ES-I3 (cell line): ENCODE results near the gene MRPS33.
"Not testable (repeated sequence)": the region's sequence is repeated elsewhere in the genome, so short reads cannot be mapped to it uniquely, and the experiment has no call there.

Source experiments
- H3K36me3 ChIP-seq: 2 replicates; pipeline ENCODE4 v1.6.1; 2013; ENCODE audit warnings: mild to moderate bottlenecking, low read length, control low read depth, moderate library complexity; ENCODE audit not compliant: insufficient read depth
- H3K4me1 ChIP-seq: 2 replicates; pipeline ENCODE4 v1.6.1; 2013; ENCODE audit warnings: mild to moderate bottlenecking, control low read depth, low read length; ENCODE audit not compliant: insufficient read depth
- H3K9ac ChIP-seq: 2 replicates; pipeline ENCODE4 v1.6.1; 2013; ENCODE audit warnings: low read depth, mild to moderate bottlenecking, low read length, moderate library complexity
- H3K9me3 ChIP-seq: 2 replicates; pipeline ENCODE4 v1.6.1; 2013; ENCODE audit warnings: mild to moderate bottlenecking, low read length, moderate library complexity; ENCODE audit not compliant: control insufficient read depth, insufficient read depth

The MRPS33 gene

DNA sequence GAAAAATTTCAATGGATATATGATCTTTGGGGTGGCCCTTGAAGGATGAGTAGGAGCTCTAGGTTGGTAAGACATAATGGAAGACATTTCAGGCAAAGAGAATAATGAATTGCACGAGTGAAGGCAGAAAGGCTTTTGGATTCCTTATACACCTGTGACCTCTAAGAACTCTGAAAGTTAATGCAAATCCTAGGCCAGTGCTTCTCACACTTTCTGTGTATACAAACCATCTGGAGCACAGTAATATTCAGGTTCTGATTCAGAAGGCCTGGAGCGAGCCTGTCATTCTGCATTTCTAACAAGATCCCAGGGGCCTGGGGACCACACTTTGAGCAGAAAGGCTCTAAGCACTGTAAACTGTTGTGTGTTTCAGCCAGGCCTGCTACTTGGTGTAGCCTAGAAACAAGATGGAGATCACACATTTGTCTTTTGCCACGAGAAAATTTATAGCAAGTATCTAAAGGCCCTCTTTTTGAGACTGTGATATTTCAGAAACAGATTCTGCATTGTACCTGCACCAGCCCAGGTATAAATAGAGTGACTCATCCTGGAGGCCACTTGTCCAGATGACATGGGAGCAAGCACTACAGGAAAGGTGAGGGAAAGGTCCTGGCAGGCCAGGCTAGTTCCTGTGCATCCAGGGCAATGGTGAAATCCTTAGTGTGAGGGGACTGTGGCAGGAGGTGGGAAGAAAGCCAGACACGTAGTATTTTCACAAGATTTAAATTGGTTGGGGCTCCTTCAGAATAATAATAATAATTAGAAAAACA lies 24.4 kb downstream of the MRPS33 start:
- Histone ChIP-seq H3K9ac (no peak overlapping the region), H3K36me3 (no peaks in the 10 kb centered on the region), H3K9me3 (no peaks in the 10 kb centered on the region), H3K4me1 (no peaks in the 10 kb centered on the region)

DNA sequence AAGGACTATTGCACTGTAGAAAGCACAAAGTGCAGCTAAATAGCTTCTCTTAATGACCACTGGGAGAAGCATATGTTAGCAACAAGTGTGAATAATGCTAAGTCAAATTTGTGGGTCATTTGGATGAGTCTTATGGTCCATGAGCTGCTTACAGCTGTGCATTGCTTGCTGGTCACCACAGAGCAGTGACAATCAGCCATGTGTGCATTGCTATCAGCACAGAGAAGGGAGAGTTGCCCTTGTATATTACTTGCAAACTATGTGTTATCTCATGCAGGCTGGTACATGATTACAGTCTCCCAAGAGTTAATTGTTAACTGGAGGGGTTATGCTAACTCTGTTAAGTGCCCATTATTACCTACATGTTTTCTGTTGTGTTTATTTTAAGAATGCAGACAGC lies 25.7 kb downstream of the MRPS33 start:
- no peaks in the 10 kb centered on the region; the same call in 1 of the 2 replicates for H3K9me3 ChIP-seq
- H3K36me3 ChIP-seq: no peaks in the 10 kb centered on the region
- no peaks in the 10 kb centered on the region for H3K4me1 ChIP-seq
- H3K9ac ChIP-seq: no peak overlapping the region

DNA sequence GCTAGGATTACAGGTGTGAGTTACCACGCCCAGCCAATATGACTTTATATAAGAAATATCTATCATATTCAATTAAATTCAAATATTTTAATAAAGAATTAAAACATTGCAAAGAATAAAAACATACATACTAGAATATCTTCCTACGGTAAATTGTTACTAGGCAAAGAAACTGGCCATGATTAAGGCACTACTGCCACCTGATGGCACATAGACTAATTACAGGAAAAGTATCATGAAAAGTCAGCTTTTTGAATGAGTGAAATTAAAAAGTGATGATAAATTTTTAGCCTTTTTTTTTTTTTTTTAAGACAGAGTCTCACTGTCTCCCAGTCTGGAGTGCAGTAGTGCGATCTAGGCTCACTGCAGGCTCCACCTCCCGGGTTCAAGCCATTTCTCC lies 30.9 kb downstream of the MRPS33 start:
- Histone ChIP-seq H3K9ac (no peak overlapping the region), H3K9me3 (no peaks in the 10 kb centered on the region; the same call in 1 of the 2 replicates), H3K4me1 (no peaks in the 10 kb centered on the region), H3K36me3 (no peaks in the 10 kb centered on the region)

DNA sequence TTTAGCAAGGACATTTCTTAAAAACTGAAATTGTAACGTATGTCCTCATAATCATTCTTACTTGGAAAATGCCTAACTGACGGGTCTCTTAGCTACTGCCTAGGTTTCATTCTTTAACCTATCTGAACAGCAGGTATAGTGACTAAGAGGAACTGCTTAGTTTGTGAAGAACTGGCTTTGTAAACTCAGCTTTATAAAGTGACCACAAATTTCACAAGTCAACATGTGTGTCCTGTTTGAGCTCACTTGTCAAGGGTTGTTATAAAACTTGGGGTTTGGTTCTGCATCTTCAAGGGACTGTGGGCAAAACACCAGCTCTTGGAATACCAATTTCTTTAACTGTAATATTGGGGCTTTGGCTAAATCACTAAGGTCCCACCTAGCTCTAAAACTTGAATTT lies 32.2 kb downstream of the MRPS33 start:
- Histone ChIP-seq H3K4me1 (no peaks in the 10 kb centered on the region), H3K9ac (no peak overlapping the region), H3K36me3 (no peaks in the 10 kb centered on the region), H3K9me3 (no peaks in the 10 kb centered on the region; the same call in 1 of the 2 replicates)

DNA sequence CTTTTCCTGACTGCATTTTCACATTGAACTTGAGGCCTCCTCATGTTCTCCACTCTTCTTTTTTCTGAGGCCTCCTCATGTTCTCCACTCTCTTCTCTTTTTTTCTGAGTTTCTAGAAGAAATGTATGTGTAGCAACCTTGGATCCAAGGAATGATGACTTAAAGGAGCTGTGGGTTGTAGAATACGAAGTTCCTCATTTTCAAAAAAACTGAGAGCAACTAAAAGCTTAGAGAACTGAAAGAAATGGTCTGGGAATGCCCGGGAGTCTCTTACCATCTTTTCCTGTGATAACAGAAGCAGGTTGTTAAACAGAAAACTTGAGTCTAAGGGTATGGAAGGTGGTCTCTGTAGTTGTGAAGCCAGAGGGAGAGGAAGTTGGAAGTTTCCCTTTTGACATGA lies 32.8 kb downstream of the MRPS33 start:
- Histone ChIP-seq H3K9me3 (no peaks in the 10 kb centered on the region; the same call in 1 of the 2 replicates), H3K9ac (no peak overlapping the region), H3K4me1 (no peaks in the 10 kb centered on the region), H3K36me3 (no peaks in the 10 kb centered on the region)

DNA sequence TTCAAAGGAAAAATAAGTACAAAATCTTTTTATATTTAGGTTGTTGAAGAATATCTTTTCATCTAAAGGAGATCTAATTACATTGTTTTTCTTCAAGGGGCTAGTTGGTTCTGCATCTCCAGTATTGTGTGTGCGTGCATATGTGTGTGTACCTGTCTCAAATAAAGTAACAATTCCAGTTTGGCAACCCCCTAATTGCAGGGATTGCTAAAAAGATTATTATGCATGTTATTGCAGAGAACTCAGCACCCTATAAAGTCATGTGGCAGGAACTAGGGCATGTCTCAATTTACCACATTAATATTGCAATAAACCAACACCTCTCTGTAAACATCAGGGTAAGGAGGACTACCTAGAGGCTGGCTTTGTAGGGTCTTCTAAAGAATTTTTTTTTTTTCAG lies 37.0 kb downstream of the MRPS33 start:
- Histone ChIP-seq H3K4me1 (no peaks in the 10 kb centered on the region), H3K9ac (no peak overlapping the region), H3K9me3 (no peaks in the 10 kb centered on the region), H3K36me3 (no peaks in the 10 kb centered on the region)

DNA sequence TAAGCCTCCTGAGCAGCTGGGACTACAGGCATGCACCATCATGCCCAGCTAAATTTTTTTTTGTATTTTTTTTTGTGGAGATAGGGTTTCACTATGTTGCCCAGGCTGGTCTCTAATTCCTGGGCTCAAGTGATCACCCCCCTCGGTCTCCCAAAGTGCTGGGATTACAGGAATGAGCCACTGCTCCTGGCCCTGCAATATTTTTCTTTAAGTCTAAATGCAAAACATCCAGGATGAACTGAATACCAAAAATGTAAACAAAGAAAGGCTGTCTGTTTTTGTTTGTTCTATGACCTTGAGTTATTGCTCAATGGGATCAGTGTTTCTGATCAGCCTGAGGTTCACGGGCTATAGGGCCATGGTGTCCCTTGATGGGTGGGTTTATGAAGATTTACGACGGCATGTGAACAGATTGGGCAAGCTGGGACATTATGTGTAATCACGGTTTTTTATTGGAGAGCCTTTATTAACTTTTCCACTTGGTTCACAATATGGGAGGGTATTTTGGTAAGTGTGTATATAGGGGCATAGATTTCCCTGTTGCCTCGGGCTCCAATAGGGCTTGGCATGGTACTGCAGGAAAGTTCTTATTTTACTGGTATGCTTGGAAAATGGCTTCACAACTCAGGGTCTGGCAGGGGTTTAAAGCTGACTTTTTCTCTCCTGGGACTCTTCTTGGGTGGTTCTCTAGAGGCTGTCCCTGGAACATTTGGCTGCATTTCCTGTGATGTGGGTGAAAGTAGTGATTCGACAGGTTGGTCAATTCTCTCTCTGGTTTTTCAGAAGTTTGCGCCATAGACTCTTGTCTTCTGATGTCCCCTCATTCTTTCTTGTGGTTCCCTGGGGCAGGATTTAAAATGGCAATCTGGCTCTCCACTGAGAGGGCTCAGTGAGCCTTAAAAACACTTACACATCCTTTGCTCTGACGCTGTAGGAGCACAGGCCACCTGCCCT lies 41.6 kb downstream of the MRPS33 start:
- no peak overlapping the region for H3K9ac ChIP-seq
- no peaks in the 10 kb centered on the region for H3K9me3 ChIP-seq
- H3K36me3 ChIP-seq: no peaks in the 10 kb centered on the region
- no peaks in the 10 kb centered on the region for H3K4me1 ChIP-seq

DNA sequence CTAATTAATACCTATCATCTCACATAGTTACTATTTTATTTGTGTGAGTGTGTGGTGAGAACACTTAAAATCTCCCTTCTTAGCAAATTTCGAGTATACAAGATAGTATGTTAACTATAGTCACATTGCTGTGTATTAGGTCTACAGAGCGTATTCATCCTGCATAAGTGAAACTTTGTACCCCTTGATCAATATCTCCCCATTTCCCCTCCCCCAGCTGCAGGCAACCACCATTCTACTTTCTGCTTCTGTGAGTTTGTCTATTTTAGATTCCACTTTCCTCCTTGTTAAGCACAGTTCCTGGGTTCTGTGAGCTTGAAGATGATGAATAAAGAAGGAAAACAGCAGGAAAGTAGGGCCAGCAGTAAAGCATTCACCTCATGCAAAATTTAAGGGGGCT lies 42.4 kb downstream of the MRPS33 start:
- no peak overlapping the region for H3K9ac ChIP-seq
- H3K4me1 ChIP-seq: no peaks in the 10 kb centered on the region

DNA sequence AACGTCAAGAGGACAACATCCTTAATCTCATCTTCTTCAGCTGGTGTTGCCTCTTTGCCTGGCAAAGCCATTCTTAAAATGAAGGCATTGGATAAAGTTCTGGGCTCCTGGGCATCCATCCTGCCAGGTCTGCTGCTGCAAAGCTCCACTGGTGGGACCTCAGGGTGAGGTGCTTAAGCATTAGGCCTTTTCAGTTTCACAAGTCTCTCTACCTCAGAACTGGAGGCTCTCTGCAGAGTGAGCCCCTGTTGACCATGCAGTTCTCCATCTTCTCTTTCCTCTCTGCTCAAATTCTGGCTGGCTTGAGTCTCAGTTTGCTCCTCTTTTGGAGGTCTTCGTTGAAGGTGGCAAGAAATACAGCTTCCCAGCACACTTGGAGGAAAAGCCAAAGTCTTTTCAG lies 47.3 kb downstream of the MRPS33 start:
- no peaks in the 10 kb centered on the region for H3K36me3 ChIP-seq
- no peaks in the 10 kb centered on the region for H3K9me3 ChIP-seq
- H3K4me1 ChIP-seq: no peaks in the 10 kb centered on the region
- H3K9ac ChIP-seq: no peak overlapping the region

More for the DNA sequence above, 42.4 kb downstream of the MRPS33 start:
- H3K9me3 ChIP-seq: no peaks in the 10 kb centered on the region
- H3K36me3 ChIP-seq: no peaks in the 10 kb centered on the region

DNA sequence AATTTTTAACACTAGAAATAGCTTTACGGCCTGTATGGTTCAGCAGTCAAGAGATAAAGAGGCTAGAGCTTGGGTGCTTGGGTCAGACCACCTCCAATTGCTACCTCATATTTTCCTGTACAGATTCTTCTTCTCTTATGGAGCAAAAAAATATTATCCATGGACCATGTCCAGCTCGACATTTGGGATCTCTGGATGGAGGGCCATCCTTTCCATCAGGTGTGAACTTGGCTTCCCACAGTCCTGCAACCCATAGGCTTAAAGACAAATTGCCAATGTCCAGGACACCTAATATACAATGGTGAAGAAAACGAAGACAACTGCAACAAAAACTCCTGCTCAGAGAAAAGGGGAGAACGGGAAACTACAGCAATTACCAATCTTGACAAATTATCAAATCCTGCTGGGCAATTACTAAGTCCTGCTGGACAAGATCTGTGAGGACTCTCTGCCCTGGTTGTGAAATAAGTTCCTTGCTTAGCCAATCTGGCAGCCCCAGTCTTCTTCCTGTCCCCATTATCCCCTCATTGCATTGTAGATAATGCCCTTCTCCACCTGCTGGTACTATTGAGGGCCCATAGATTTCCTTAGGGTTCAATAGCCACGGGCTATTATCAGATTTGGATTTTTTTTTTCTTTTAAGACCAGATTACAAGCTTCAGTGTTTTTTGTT lies 48.1 kb downstream of the MRPS33 start:
- Histone ChIP-seq H3K9me3 (no peaks in the 10 kb centered on the region), H3K4me1 (no peaks in the 10 kb centered on the region), H3K36me3 (no peaks in the 10 kb centered on the region), H3K9ac (no peak overlapping the region)

DNA sequence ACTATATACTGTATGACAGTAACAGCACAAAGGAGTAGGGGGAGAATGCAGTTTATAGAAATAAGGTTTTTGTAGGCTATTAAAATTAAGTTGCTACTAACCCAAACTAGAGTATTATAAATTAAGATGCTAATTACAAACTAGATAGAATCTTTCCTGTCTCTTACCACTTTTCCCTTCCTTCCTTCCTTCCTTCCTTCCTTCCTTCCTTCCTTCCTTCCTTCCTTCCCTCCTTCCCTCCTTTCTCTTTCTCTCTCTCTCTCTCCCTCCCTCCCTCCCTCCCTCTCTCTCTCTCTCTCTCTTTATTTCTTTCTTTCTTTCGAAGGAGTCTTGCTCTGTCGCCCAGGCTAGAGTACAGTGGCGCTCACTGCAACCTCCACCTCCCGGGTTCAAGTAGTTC lies 53.6 kb downstream of the MRPS33 start:
- Histone ChIP-seq H3K36me3 (no peaks in the 10 kb centered on the region), H3K9me3 (peaks cover 3% of the 10 kb centered on the region; the same call in 1 of the 2 replicates), H3K9ac (no peak overlapping the region), H3K4me1 (no peaks in the 10 kb centered on the region)

DNA sequence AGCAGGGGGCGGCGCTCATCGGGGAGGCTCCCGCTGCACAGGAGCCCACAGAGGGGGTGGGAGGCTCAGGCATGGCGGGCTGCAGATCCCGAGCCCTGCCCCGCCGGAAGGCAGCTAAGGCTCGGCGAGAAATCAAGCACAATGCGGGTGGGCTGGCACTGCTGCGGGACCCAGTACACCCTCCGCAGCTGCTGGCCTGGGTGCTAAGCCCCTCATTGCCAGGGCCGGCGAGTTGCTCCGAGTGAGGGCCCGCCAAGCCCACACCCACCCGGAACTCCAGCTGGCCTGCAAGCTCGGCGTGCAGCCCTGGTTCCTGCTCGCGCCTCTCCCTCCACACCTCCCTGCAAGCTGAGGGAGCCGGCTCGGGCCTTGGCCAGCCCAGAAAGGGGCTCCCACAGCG lies 57.8 kb downstream of the MRPS33 start:
- H3K9ac ChIP-seq, H3K9me3 ChIP-seq, H3K36me3 ChIP-seq, H3K4me1 ChIP-seq: not testable (repeated sequence)
